Endothelial cell of umbilical vein (primary cell): ENCODE measurements around the gene FIG4. TPM values are rescaled to one million over a fixed set of nuclear protein-coding genes. Genes with fewer than 3 reads are reported as not detected.

Experiments
- BruUV-seq: library from RNA; stranded (reverse); fragments of 400-500 nt; replicated peaks from 2 replicates; lab custom pipeline; 2021; lab: Mats Ljungman, UMichigan
- CTCF ChIA-PET: fragments of 300-600, 350-600 bp; sonication (Branson Sonifier 250); formaldehyde crosslinking; loops from one replicate; lab custom pipeline; 2021; ENCODE audit warnings: antibody characterized with exemption, inconsistent platforms; lab: Charles Lee
- POLR2A ChIA-PET: fragments of 300-600, 350-600 bp; sonication (Branson Sonifier 250); formaldehyde crosslinking; loops from one replicate; lab custom pipeline; 2021; ENCODE audit warnings: antibody characterized with exemption, inconsistent platforms; lab: Charles Lee
- DNase-seq: peaks from one replicate; pipeline ENCODE4 v3.0.0-alpha.2; 2011; ENCODE audit warnings: low read depth, low spot score
- FAIRE-seq: peaks from 2 replicates; lab custom pipeline; 2011; peaks lifted over from hg19 to GRCh38; lab: Jason Lieb, UNC
- H2AFZ ChIP-seq: 2 replicates; pipeline ENCODE4 v1.6.0; 2012; ENCODE audit warnings: low read depth, low read length, control low read depth, inconsistent platforms
- H3K27ac ChIP-seq: 2 replicates; pipeline ENCODE4 v1.5.1; 2011; ENCODE audit warnings: low read depth, mild to moderate bottlenecking, control low read depth, low read length, moderate library complexity; ENCODE audit not compliant: insufficient read depth
- H3K27me3 ChIP-seq, 2 experiments: 2 replicates each; pipeline versions ENCODE4 v1.6.0 to v1.6.1; 2011; ENCODE audit warnings: low read length in 2 of 2, mixed read lengths in 1 of 2; ENCODE audit not compliant: control insufficient read depth in 2 of 2, insufficient read depth in 2 of 2
- H3K36me3 ChIP-seq, 2 experiments: 2 replicates in 1 of 2; 3 replicates in 1 of 2; pipeline ENCODE4 v1.5.1; 2011; ENCODE audit warnings: low read length in 2 of 2, mild to moderate bottlenecking in 1 of 2, moderate library complexity in 1 of 2; ENCODE audit not compliant: control insufficient read depth in 2 of 2, insufficient read depth in 2 of 2; ENCODE audit errors: extremely low read depth in 1 of 2
- H3K4me1 ChIP-seq: 3 replicates; pipeline ENCODE4 v1.5.1; 2011; ENCODE audit warnings: mild to moderate bottlenecking, low read length; ENCODE audit not compliant: control insufficient read depth, insufficient read depth; ENCODE audit errors: extremely low read depth
- H3K4me2 ChIP-seq: 2 replicates; pipeline ENCODE4 v1.6.1; 2011; ENCODE audit warnings: low read length, control low read depth, mixed read lengths; ENCODE audit not compliant: insufficient read depth
- H3K4me3 ChIP-seq, 3 experiments: fragments of 200-600 bp in 1 of 3; sonication (generic), shearing (Covaris generic) in 1 of 3; replicated peaks in 1 of 3; 2 replicates each; pipeline ENCODE4 v1.5.1; 2011 to 2016; ENCODE audit warnings: control low read depth in 3 of 3, low read length in 3 of 3, mild to moderate bottlenecking in 2 of 3, inconsistent platforms in 1 of 3, low read depth in 1 of 3, moderate library complexity in 1 of 3; ENCODE audit not compliant: insufficient read depth in 1 of 3
- H3K79me2 ChIP-seq: 2 replicates; pipeline ENCODE4 v1.6.0; 2012; ENCODE audit warnings: low read length, inconsistent platforms; ENCODE audit not compliant: control insufficient read depth, insufficient read depth
- H3K9ac ChIP-seq: replicated peaks from 2 replicates; pipeline ENCODE3; 2011; ENCODE audit warnings: low read length, control low read depth; ENCODE audit not compliant: insufficient read depth; ENCODE audit errors: extremely low read depth
- H3K9me1 ChIP-seq: replicated peaks from 3 replicates; pipeline ENCODE4 v1.6.0; 2011; ENCODE audit warnings: mild to moderate bottlenecking, low read length; ENCODE audit not compliant: control insufficient read depth, insufficient read depth; ENCODE audit errors: extremely low read depth
- H3K9me3 ChIP-seq: replicated peaks from 2 replicates; pipeline ENCODE4 v1.5.1; 2012; ENCODE audit warnings: low read length, inconsistent platforms; ENCODE audit not compliant: control insufficient read depth, insufficient read depth
- H4K20me1 ChIP-seq: replicated peaks from 2 replicates; pipeline ENCODE3; 2011; ENCODE audit warnings: mild to moderate bottlenecking, low read length; ENCODE audit not compliant: control insufficient read depth, insufficient read depth; ENCODE audit errors: extremely low read depth
- EZH2 ChIP-seq: IDR thresholded peaks from 2 replicates; pipeline ENCODE4 v1.6.1; 2012; ENCODE audit warnings: borderline replicate concordance, low read depth, mild to moderate bottlenecking, moderate library complexity, low read length, inconsistent platforms; ENCODE audit not compliant: severe bottlenecking
- FOS ChIP-seq: IDR thresholded peaks from 2 replicates; pipeline ENCODE4 v1.6.1; 2011; ENCODE audit warnings: mild to moderate bottlenecking, low read length, moderate library complexity, borderline replicate concordance; ENCODE audit not compliant: insufficient read depth
- GATA2 ChIP-seq: IDR thresholded peaks from 2 replicates; pipeline ENCODE4 v1.7.0; 2011; ENCODE audit warnings: low read depth, mild to moderate bottlenecking, moderate library complexity, mixed read lengths, low read length; ENCODE audit not compliant: insufficient read length, insufficient read depth
- JUN ChIP-seq: IDR thresholded peaks from 2 replicates; pipeline ENCODE4 v1.6.1; 2011; ENCODE audit warnings: borderline replicate concordance, low read depth; ENCODE audit not compliant: insufficient read length, insufficient read depth
- MYC ChIP-seq: IDR thresholded peaks from one replicate; pipeline ENCODE4 v1.6.1; 2011; ENCODE audit warnings: mild to moderate bottlenecking, low read depth, low read length
- POLR2A ChIP-seq: IDR thresholded peaks from 2 replicates; pipeline ENCODE4 v1.6.1; 2012; ENCODE audit warnings: low read depth, mild to moderate bottlenecking, control low read depth, low read length
- POLR2AphosphoS5 ChIP-seq: IDR thresholded peaks from 2 replicates; pipeline ENCODE4 v1.6.1; 2012; ENCODE audit warnings: low read depth, mild to moderate bottlenecking, control low read depth, low read length, moderate library complexity; ENCODE audit not compliant: insufficient read depth
- dilution Hi-C: fragments of 300-500 bp; cut with MboI; formaldehyde crosslinking; loops from one replicate; pipeline ENCODE4 v1.15.0; 2019; ENCODE audit warnings: low sequenced_read_pairs; ENCODE audit not compliant: extremely low pct_ligation_motif_present
- intact Hi-C: fragments of 100-400 bp; cut with micrococcal nuclease; formaldehyde crosslinking; loops from one replicate; pipeline ENCODE4 v1.10.0; 2022
- polyA plus RNA-seq, 4 experiments: library from polyadenylated mRNA; depleted of rRNA in 3 of 4; stranded (reverse) in 3 of 4; unstranded in 1 of 4; fragments of >200 nt; gene quantifications; 2 replicates each; pipeline versions ENCODE4 v1.2.1 to v1.2.3, GENCODE V29; 2011 to 2012; ENCODE audit warnings: missing spikeins in 1 of 4
- total RNA-seq: library from RNA; stranded (reverse); gene quantifications from 2 replicates; pipeline ENCODE4 v1.2.3, GENCODE V29; 2021
- TF ChIP-seq, protein P1 (sequence below), 2 donors: IDR thresholded peaks; 1 replicate in 1 of 2; 2 replicates in 1 of 2; pipeline ENCODE4 v1.5.1; 2011; ENCODE audit warnings: low read length in 2 of 2, mild to moderate bottlenecking in 2 of 2, moderate library complexity in 2 of 2, control low read depth in 1 of 2, inconsistent platforms in 1 of 2, low read depth in 1 of 2; ENCODE audit not compliant: insufficient read depth in 1 of 2; ENCODE audit errors: extremely low read depth in 1 of 2
- TF ChIP-seq, protein P2 (sequence below): IDR thresholded peaks from 2 replicates; pipeline ENCODE4 v1.6.1; 2011; ENCODE audit not compliant: insufficient read depth, insufficient read length

Gene FIG4
- total and polyA plus RNA-seq, 2 donors (not counting 3 experiments of a cell fraction or from before 2014, with no cell fraction given), result 7.9 to 12.2 TPM

DNA sequence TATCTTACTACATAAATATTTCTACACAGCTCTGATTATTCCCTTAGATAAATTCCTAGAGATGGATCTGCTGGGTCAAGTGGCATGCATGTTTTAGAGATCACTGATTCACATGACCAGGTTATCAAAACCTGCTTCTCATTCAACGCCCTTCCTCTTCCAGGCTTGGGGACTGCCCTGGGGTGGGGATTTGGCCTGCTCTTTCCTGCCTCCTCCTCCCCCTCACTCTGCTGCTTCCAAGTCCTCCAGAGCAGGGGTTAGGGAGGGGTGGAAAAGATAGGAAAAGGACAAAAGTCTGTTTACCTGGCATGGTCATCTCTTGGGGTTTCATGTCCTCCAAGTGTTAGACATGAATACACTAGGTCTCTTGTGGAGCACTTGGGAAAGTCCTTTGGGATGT, 181.5 kb downstream of the FIG4 start:
- Histone ChIP-seq H3K9me1 (no peaks in the 10 kb centered on the region), H3K27ac (no peak overlapping the region), H3K36me3 (no peaks in the 10 kb centered on the region), H3K9me3 (no peaks in the 10 kb centered on the region), H3K4me3 (no peak overlapping the region), H3K79me2 (no peaks in the 10 kb centered on the region), H3K4me2 (no peak overlapping the region), H4K20me1 (no peaks in the 10 kb centered on the region), H3K4me1 (no peaks in the 10 kb centered on the region), H2AFZ (no peak overlapping the region), H3K9ac (no peak overlapping the region), H3K27me3 (peaks cover 8 to 14% of the 10 kb centered on the region in 2 experiments)
- POLR2A ChIA-PET, result no interaction called here
- CTCF ChIA-PET, result no interaction called here
- dilution Hi-C loops (no loop called here), intact Hi-C loops (no loop called here)
- TF ChIP-seq FOS (no peak), JUN (no peak), GATA2 (no peak), MYC (no peak), POLR2A (no peak), EZH2 (no peak), POLR2AphosphoS5 (no peak)
- TF ChIP-seq, protein P1, sequence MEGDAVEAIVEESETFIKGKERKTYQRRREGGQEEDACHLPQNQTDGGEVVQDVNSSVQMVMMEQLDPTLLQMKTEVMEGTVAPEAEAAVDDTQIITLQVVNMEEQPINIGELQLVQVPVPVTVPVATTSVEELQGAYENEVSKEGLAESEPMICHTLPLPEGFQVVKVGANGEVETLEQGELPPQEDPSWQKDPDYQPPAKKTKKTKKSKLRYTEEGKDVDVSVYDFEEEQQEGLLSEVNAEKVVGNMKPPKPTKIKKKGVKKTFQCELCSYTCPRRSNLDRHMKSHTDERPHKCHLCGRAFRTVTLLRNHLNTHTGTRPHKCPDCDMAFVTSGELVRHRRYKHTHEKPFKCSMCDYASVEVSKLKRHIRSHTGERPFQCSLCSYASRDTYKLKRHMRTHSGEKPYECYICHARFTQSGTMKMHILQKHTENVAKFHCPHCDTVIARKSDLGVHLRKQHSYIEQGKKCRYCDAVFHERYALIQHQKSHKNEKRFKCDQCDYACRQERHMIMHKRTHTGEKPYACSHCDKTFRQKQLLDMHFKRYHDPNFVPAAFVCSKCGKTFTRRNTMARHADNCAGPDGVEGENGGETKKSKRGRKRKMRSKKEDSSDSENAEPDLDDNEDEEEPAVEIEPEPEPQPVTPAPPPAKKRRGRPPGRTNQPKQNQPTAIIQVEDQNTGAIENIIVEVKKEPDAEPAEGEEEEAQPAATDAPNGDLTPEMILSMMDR (IDR thresholded peaks at IDR 0.05; ENCODE audit: extremely low read depth in 1 of 2, insufficient read depth in 1 of 2, low read depth in 1 of 2, low read length in 2 of 2), result no peak
- TF ChIP-seq, protein P2, sequence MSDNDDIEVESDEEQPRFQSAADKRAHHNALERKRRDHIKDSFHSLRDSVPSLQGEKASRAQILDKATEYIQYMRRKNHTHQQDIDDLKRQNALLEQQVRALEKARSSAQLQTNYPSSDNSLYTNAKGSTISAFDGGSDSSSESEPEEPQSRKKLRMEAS, result no peak
- DNase-seq (no peak), FAIRE-seq (no peak)
- BruUV-seq, result no TSS peak
